ENCODE measurements around the gene SPACA6. TPM values are rescaled to one million over a fixed set of nuclear protein-coding genes. Genes with fewer than 3 reads are reported as not detected.

Gene SPACA6
- total and polyA plus RNA-seq, 2 donors = 2.7 to 10.5 TPM

GRCh38 chr19:51749979-51750378 lies 56.8 kb downstream of the SPACA6 start:
- no peak overlapping the region for H3K27ac ChIP-seq (ENCODE audit: low read depth in 1 of 2, low read length in 1 of 2)
- no peaks in the 10 kb centered on the region for H3K36me3 ChIP-seq (ENCODE audit: control insufficient read depth in 2 of 2, insufficient read depth in 2 of 2, low read length in 1 of 2)
- H3K27me3 ChIP-seq (ENCODE audit: control insufficient read depth in 2 of 2, insufficient read depth in 1 of 2, low read length in 1 of 2) = no peaks in the 10 kb centered on the region
- H3K9me3 ChIP-seq (ENCODE audit: control insufficient read depth in 2 of 2, insufficient read depth in 1 of 2, low read length in 1 of 2) = no peaks in the 10 kb centered on the region
- H3K4me1 ChIP-seq (ENCODE audit: control insufficient read depth in 2 of 2, insufficient read depth in 2 of 2, low read length in 2 of 2) = no peaks in the 10 kb centered on the region
- no peak for DNase-seq (ENCODE audit: low read depth in 6 of 9, low spot score in 9 of 9)
- H3K4me3 ChIP-seq (ENCODE audit: low read length in 2 of 2) = no peak overlapping the region
- WGBS = 92% methylated on average over 4 of the region's 4 CpGs

GRCh38 chr19:51750400-51751094 lies 57.4 kb downstream of the SPACA6 start:
- no peak overlapping the region for H3K4me3 ChIP-seq (ENCODE audit: low read length in 2 of 2)
- H3K36me3 ChIP-seq (ENCODE audit: control insufficient read depth in 2 of 2, insufficient read depth in 2 of 2, low read length in 1 of 2) = no peaks in the 10 kb centered on the region
- 96% methylated on average over 7 of the region's 7 CpGs for WGBS
- H3K27ac ChIP-seq (ENCODE audit: low read depth in 1 of 2, low read length in 1 of 2) = no peak overlapping the region
- no peak for DNase-seq (ENCODE audit: low read depth in 6 of 9, low spot score in 9 of 9)
- H3K4me1 ChIP-seq (ENCODE audit: control insufficient read depth in 2 of 2, insufficient read depth in 2 of 2, low read length in 2 of 2) = no peaks in the 10 kb centered on the region
- no peaks in the 10 kb centered on the region for H3K9me3 ChIP-seq (ENCODE audit: control insufficient read depth in 2 of 2, insufficient read depth in 1 of 2, low read length in 1 of 2)
- H3K27me3 ChIP-seq (ENCODE audit: control insufficient read depth in 2 of 2, insufficient read depth in 1 of 2, low read length in 1 of 2) = no peaks in the 10 kb centered on the region

GRCh38 chr19:51751655-51752054 lies 58.5 kb downstream of the SPACA6 start, which contains the start of gene FPR1:
FPR1 (minus strand) TSS chr19:51751878; CDS start chr19:51746994, 4,884 bp downstream.
- H3K27me3 ChIP-seq (ENCODE audit: control insufficient read depth in 2 of 2, insufficient read depth in 1 of 2, low read length in 1 of 2) = no peaks in the 10 kb centered on the region
- DNase-seq (ENCODE audit: low read depth in 6 of 9, low spot score in 9 of 9) = no peak
- no peak within 1 kb of the TSS for H3K4me3 ChIP-seq (ENCODE audit: low read length in 2 of 2)
- H3K36me3 ChIP-seq (ENCODE audit: control insufficient read depth in 2 of 2, insufficient read depth in 2 of 2, low read length in 1 of 2) = no peaks in the 10 kb centered on the region
- H3K4me1 ChIP-seq (ENCODE audit: control insufficient read depth in 2 of 2, insufficient read depth in 2 of 2, low read length in 2 of 2) = no peaks in the 10 kb centered on the region
- WGBS = 98% methylated on average over 2 of the region's 2 CpGs
- H3K27ac ChIP-seq (ENCODE audit: low read depth in 1 of 2, low read length in 1 of 2) = no peak within 1 kb of the TSS
- no peaks in the 10 kb centered on the region for H3K9me3 ChIP-seq (ENCODE audit: control insufficient read depth in 2 of 2, insufficient read depth in 1 of 2, low read length in 1 of 2)

GRCh38 chr19:51754109-51754508 lies 61.0 kb downstream of the SPACA6 start:
- Histone ChIP-seq H3K4me1 (ENCODE audit: control insufficient read depth in 2 of 2, insufficient read depth in 2 of 2, low read length in 2 of 2) (no peaks in the 10 kb centered on the region), H3K36me3 (ENCODE audit: control insufficient read depth in 2 of 2, insufficient read depth in 2 of 2, low read length in 1 of 2) (no peaks in the 10 kb centered on the region), H3K27me3 (ENCODE audit: control insufficient read depth in 2 of 2, insufficient read depth in 1 of 2, low read length in 1 of 2) (no peaks in the 10 kb centered on the region), H3K4me3 (ENCODE audit: low read length in 2 of 2) (no peak overlapping the region), H3K27ac (ENCODE audit: low read depth in 1 of 2, low read length in 1 of 2) (no peak overlapping the region), H3K9me3 (ENCODE audit: control insufficient read depth in 2 of 2, insufficient read depth in 1 of 2, low read length in 1 of 2) (no peaks in the 10 kb centered on the region)
- DNase-seq (ENCODE audit: low read depth in 6 of 9, low spot score in 9 of 9) = no peak
- 93% methylated on average over 6 of the region's 6 CpGs for WGBS

- Histone ChIP-seq H3K36me3 (ENCODE audit: control insufficient read depth in 2 of 2, insufficient read depth in 2 of 2, low read length in 1 of 2) (no peaks in the 10 kb centered on the region), H3K27me3 (ENCODE audit: control insufficient read depth in 2 of 2, insufficient read depth in 1 of 2, low read length in 1 of 2) (no peaks in the 10 kb centered on the region), H3K9me3 (ENCODE audit: control insufficient read depth in 2 of 2, insufficient read depth in 1 of 2, low read length in 1 of 2) (no peaks in the 10 kb centered on the region), H3K4me3 (ENCODE audit: low read length in 2 of 2) (no peak overlapping the region), H3K27ac (ENCODE audit: low read depth in 1 of 2, low read length in 1 of 2) (no peak overlapping the region), H3K4me1 (ENCODE audit: control insufficient read depth in 2 of 2, insufficient read depth in 2 of 2, low read length in 2 of 2) (no peaks in the 10 kb centered on the region)
- no peak for DNase-seq (ENCODE audit: low read depth in 6 of 9, low spot score in 9 of 9)
- WGBS = 91% methylated on average over 4 of the region's 4 CpGs
Observed at GRCh38 chr19:51754770-51755169, 61.6 kb downstream of the SPACA6 start.

Other genes with a start within 250 kb of the SPACA6 start
- gene SIGLEC8, start 234.9 kb upstream of the SPACA6 start, total RNA-seq = 2.1 TPM
- 2.1 TPM for gene SIGLEC8, start 234.9 kb upstream of the SPACA6 start, polyA plus RNA-seq
- not detected for gene CEACAM18, start 214.8 kb upstream of the SPACA6 start, total RNA-seq
- not detected for gene CEACAM18, start 214.8 kb upstream of the SPACA6 start, polyA plus RNA-seq
- 0.99 TPM for gene SIGLEC12, start 191.5 kb upstream of the SPACA6 start, total RNA-seq
- gene SIGLEC12, start 191.5 kb upstream of the SPACA6 start, polyA plus RNA-seq = 1.1 TPM
- 0.28 TPM for gene SIGLEC6, start 161.7 kb upstream of the SPACA6 start, total RNA-seq
- gene SIGLEC6, start 161.7 kb upstream of the SPACA6 start, polyA plus RNA-seq = 0.27 TPM
- 4.8 TPM for gene ZNF175, start 122.0 kb upstream of the SPACA6 start, total RNA-seq
- 3.9 TPM for gene ZNF175, start 122.0 kb upstream of the SPACA6 start, polyA plus RNA-seq
- gene SIGLEC5, start 62.9 kb upstream of the SPACA6 start, total RNA-seq = 0.90 TPM
- not detected for gene SIGLEC5, start 62.9 kb upstream of the SPACA6 start, polyA plus RNA-seq
- gene SIGLEC14, start 46.5 kb upstream of the SPACA6 start, total RNA-seq = 1.6 TPM
- 7.3 TPM for gene SIGLEC14, start 46.5 kb upstream of the SPACA6 start, polyA plus RNA-seq
- gene HAS1, start 30.7 kb downstream of the SPACA6 start, total RNA-seq = 0.09 TPM
- 0.11 TPM for gene HAS1, start 30.7 kb downstream of the SPACA6 start, polyA plus RNA-seq
- gene FPR1, start 58.5 kb downstream of the SPACA6 start, total RNA-seq = 3.6 TPM
- gene FPR1, start 58.5 kb downstream of the SPACA6 start, polyA plus RNA-seq = 4.7 TPM
- 1.2 TPM for gene FPR2, start 67.8 kb downstream of the SPACA6 start, total RNA-seq
- gene FPR2, start 67.8 kb downstream of the SPACA6 start, polyA plus RNA-seq = 1.4 TPM
- gene FPR3, start 101.8 kb downstream of the SPACA6 start, total RNA-seq = 14.1 TPM
- 7.8 TPM for gene FPR3, start 101.8 kb downstream of the SPACA6 start, polyA plus RNA-seq
- gene ZNF577, start 194.6 kb downstream of the SPACA6 start, total RNA-seq = 11.4 TPM
- 30.2 TPM for gene ZNF577, start 194.6 kb downstream of the SPACA6 start, polyA plus RNA-seq
- gene ZNF649, start 211.7 kb downstream of the SPACA6 start, total RNA-seq = 14.4 TPM
- gene ZNF649, start 211.7 kb downstream of the SPACA6 start, polyA plus RNA-seq = 6.2 TPM
- gene ZNF613, start 234.1 kb downstream of the SPACA6 start, total RNA-seq = 7.9 TPM
- gene ZNF613, start 234.1 kb downstream of the SPACA6 start, polyA plus RNA-seq = 5.2 TPM

Measured in thymus (tissue), 11 donors.